NCI-H1694 (cell line): ENCODE data around the gene AKAP13.
"Not testable (repeated sequence)": the region's sequence is repeated elsewhere in the genome, so short reads cannot be mapped to it uniquely, and the experiment has no call there.

Experiments used
- DNase-seq: peaks from one replicate; lab custom pipeline; 2025; lab: John Stamatoyannopoulos, UW

AKAP13 gene

GRCh38 chr15:85665677-85666076 is 285.3 kb downstream of the AKAP13 start:
- not testable (repeated sequence) for DNase-seq

- no peak for DNase-seq
Measured at GRCh38 chr15:85667491-85668424, 287.4 kb downstream of the AKAP13 start.

GRCh38 chr15:85671156-85671555 is 290.8 kb downstream of the AKAP13 start:
- DNase-seq = no peak

- DNase-seq = no peak
Measured at GRCh38 chr15:85672332-85673084, 292.1 kb downstream of the AKAP13 start.

GRCh38 chr15:85673326-85673725 is 292.9 kb downstream of the AKAP13 start:
- no peak for DNase-seq

GRCh38 chr15:85676342-85677098 is 296.1 kb downstream of the AKAP13 start:
- DNase-seq = no peak

- no peak for DNase-seq
Measured at GRCh38 chr15:85679231-85679630, 298.8 kb downstream of the AKAP13 start.

GRCh38 chr15:85681386-85681785 is 301.0 kb downstream of the AKAP13 start:
- peak; percentile 19 for DNase-seq

- no peak for DNase-seq
Measured at GRCh38 chr15:85684174-85684710, 303.8 kb downstream of the AKAP13 start.

GRCh38 chr15:85685356-85685755 is 305.0 kb downstream of the AKAP13 start:
- no peak for DNase-seq

- no peak for DNase-seq
Measured at GRCh38 chr15:85687329-85687728, 306.9 kb downstream of the AKAP13 start.

GRCh38 chr15:85688711-85689110 is 308.3 kb downstream of the AKAP13 start:
- no peak for DNase-seq

GRCh38 chr15:85689729-85690128 is 309.3 kb downstream of the AKAP13 start:
- no peak for DNase-seq

- DNase-seq = no peak
Measured at GRCh38 chr15:85690561-85691231, 310.3 kb downstream of the AKAP13 start.

- DNase-seq = no peak
Measured at GRCh38 chr15:85691350-85692240, 311.2 kb downstream of the AKAP13 start.

- no peak for DNase-seq
Measured at GRCh38 chr15:85692321-85692720, 311.9 kb downstream of the AKAP13 start.

- DNase-seq = no peak
Measured at GRCh38 chr15:85692873-85693272, 312.5 kb downstream of the AKAP13 start.

GRCh38 chr15:85693277-85693676 is 312.9 kb downstream of the AKAP13 start:
- no peak for DNase-seq

- no peak for DNase-seq
Measured at GRCh38 chr15:85694091-85694490, 313.7 kb downstream of the AKAP13 start.

- DNase-seq = no peak
Measured at GRCh38 chr15:85700767-85701166, 320.4 kb downstream of the AKAP13 start.
